Stimulated activated CD4-positive, alpha-beta T cell treated with anti-CD3 and anti-CD28 coated beads, TNF-alpha, amount 100 ng/mL, for 24 hours (primary cell): ENCODE results near the gene CTNNA3.

ENCODE experiments used
- DNase-seq, 3 experiments: peaks; one replicate each; pipeline ENCODE4 v3.0.0-alpha.2; 2020; ENCODE audit warnings: low read depth in 3 of 3

The CTNNA3 gene

GRCh38 chr10:67327626-67328535 is 368.1 kb downstream of the CTNNA3 start:
- DNase-seq = no peak

- no peak for DNase-seq
Measured at GRCh38 chr10:67319976-67320375, 376.0 kb downstream of the CTNNA3 start.

GRCh38 chr10:67308912-67309311 is 387.1 kb downstream of the CTNNA3 start:
- no peak for DNase-seq

- no peak for DNase-seq
Measured at GRCh38 chr10:67306588-67307205, 389.3 kb downstream of the CTNNA3 start.

GRCh38 chr10:67302701-67303100 is 393.3 kb downstream of the CTNNA3 start:
- no peak for DNase-seq

- no peak for DNase-seq
Measured at GRCh38 chr10:67299761-67300160, 396.2 kb downstream of the CTNNA3 start.

- no peak for DNase-seq
Measured at GRCh38 chr10:67297637-67298181, 398.3 kb downstream of the CTNNA3 start.

GRCh38 chr10:67296926-67297325 is 399.1 kb downstream of the CTNNA3 start:
- DNase-seq = no peak

GRCh38 chr10:67288688-67289410 is 407.1 kb downstream of the CTNNA3 start:
- no peak for DNase-seq

- DNase-seq = no peak
Measured at GRCh38 chr10:67284589-67284988, 411.4 kb downstream of the CTNNA3 start.

- no peak for DNase-seq
Measured at GRCh38 chr10:67282871-67283270, 413.1 kb downstream of the CTNNA3 start.

- no peak for DNase-seq
Measured at GRCh38 chr10:67280405-67280804, 415.6 kb downstream of the CTNNA3 start.

- no peak for DNase-seq
Measured at GRCh38 chr10:67277402-67277801, 418.6 kb downstream of the CTNNA3 start.

- no peak for DNase-seq
Measured at GRCh38 chr10:67269828-67270227, 426.2 kb downstream of the CTNNA3 start.

- no peak for DNase-seq
Measured at GRCh38 chr10:67268146-67268545, 427.8 kb downstream of the CTNNA3 start.

GRCh38 chr10:67262675-67263074 is 433.3 kb downstream of the CTNNA3 start:
- DNase-seq = no peak

- no peak for DNase-seq
Measured at GRCh38 chr10:67261300-67261797, 434.6 kb downstream of the CTNNA3 start.

- DNase-seq = no peak
Measured at GRCh38 chr10:67259319-67259929, 436.6 kb downstream of the CTNNA3 start.

- no peak for DNase-seq
Measured at GRCh38 chr10:67257427-67258144, 438.4 kb downstream of the CTNNA3 start.

- DNase-seq = no peak
Measured at GRCh38 chr10:67257018-67257417, 439.0 kb downstream of the CTNNA3 start.

- DNase-seq = no peak
Measured at GRCh38 chr10:67250686-67251085, 445.3 kb downstream of the CTNNA3 start.
